NCI-H226 (cell line): ENCODE data around the gene TCHHL1.

Source experiments
- DNase-seq: peaks from one replicate; pipeline ENCODE4 v3.0.0-alpha.2; 2015

Gene TCHHL1

GRCh38 chr1:152089014-152089674, at the start of gene TCHHL1:
Gene TCHHL1, minus strand, starts transcription at chr1:152089064. Its CDS starts 921 bp downstream, at chr1:152088143.
- no peak for DNase-seq

GRCh38 chr1:152137215-152137614, 48.4 kb upstream of the TCHHL1 start:
- no peak for DNase-seq

GRCh38 chr1:152130186-152130585, 41.3 kb upstream of the TCHHL1 start:
- no peak for DNase-seq

GRCh38 chr1:152127673-152128072, 38.8 kb upstream of the TCHHL1 start:
- DNase-seq, result no peak

- DNase-seq, result no peak
These were observed 37.1 kb upstream of the TCHHL1 start for GRCh38 chr1:152125834-152126443.

GRCh38 chr1:152118915-152119314, 30.1 kb upstream of the TCHHL1 start:
- no peak for DNase-seq

GRCh38 chr1:152115344-152115743, 26.5 kb upstream of the TCHHL1 start, which contains the start of gene TCHH:
Gene TCHH, minus strand, starts transcription at chr1:152115444. Its CDS starts 1,364 bp downstream, at chr1:152114080.
- no peak for DNase-seq

GRCh38 chr1:152112885-152113432, 24.1 kb upstream of the TCHHL1 start:
- DNase-seq, result no peak

GRCh38 chr1:152112101-152112884, 23.4 kb upstream of the TCHHL1 start:
- DNase-seq, result no peak

- no peak for DNase-seq
These were observed 22.7 kb upstream of the TCHHL1 start for GRCh38 chr1:152111515-152111968.

GRCh38 chr1:152110860-152111514, 22.1 kb upstream of the TCHHL1 start:
- DNase-seq, result peak; percentile 62

- DNase-seq, result peak; percentile 59
These were observed 21.5 kb upstream of the TCHHL1 start for GRCh38 chr1:152110365-152110859.

GRCh38 chr1:152109998-152110294, 21.1 kb upstream of the TCHHL1 start:
- no peak for DNase-seq

GRCh38 chr1:152109231-152109997, 20.6 kb upstream of the TCHHL1 start:
- no peak for DNase-seq

- no peak for DNase-seq
These were observed 20.0 kb upstream of the TCHHL1 start for GRCh38 chr1:152108882-152109222.

- DNase-seq, result peak; percentile 37
These were observed 19.4 kb upstream of the TCHHL1 start for GRCh38 chr1:152107984-152108881.

GRCh38 chr1:152107031-152107983, 18.4 kb upstream of the TCHHL1 start:
- DNase-seq, result no peak

GRCh38 chr1:152104854-152105253, 16.0 kb upstream of the TCHHL1 start:
- DNase-seq, result no peak

- no peak for DNase-seq
These were observed 8.1 kb upstream of the TCHHL1 start for GRCh38 chr1:152096931-152097330.

GRCh38 chr1:152086760-152087159, 2.1 kb downstream of the TCHHL1 start:
- DNase-seq, result no peak
